H1 (cell line): ENCODE measurements around the gene CST8. TPM values are rescaled to one million over a fixed set of nuclear protein-coding genes. Genes with fewer than 3 reads are reported as not detected.

Experiments
- HDAC2 ChIP-seq, 2 experiments: fragments of 300-600 bp in 1 of 2; sonication (generic) in 1 of 2; IDR thresholded peaks; 2 replicates each; pipeline ENCODE4 v1.6.1; 2011 to 2012; ENCODE audit warnings: low read depth in 2 of 2, low read length in 2 of 2, mild to moderate bottlenecking in 2 of 2, moderate library complexity in 2 of 2, borderline replicate concordance in 1 of 2, inconsistent platforms in 1 of 2
- polyA plus RNA-seq, 7 experiments: library from polyadenylated mRNA; depleted of rRNA in 3 of 7; stranded (reverse) in 5 of 7; unstranded in 2 of 7; fragments of >200 nt in 5 of 7; fragments of 200-250 nt in 2 of 7; gene quantifications; 1 replicate in 5 of 7; 2 replicates in 1 of 7; 4 replicates in 1 of 7; pipeline versions ENCODE4 v1.2.1 to v1.2.3, GENCODE V29; 2011 to 2013; ENCODE audit warnings: missing spikeins in 2 of 7, mixed read lengths in 2 of 7
- total RNA-seq: library from RNA; stranded (reverse); fragmentation: NEBNext Ultra II Directional; extraction: Animal tissue kit (Norgen Biotek cat#: 25700); gene quantifications from 2 replicates; pipeline ENCODE4 v1.2.1, GENCODE V29; 2021

Gene CST8
- total and polyA plus RNA-seq, 2 of the 8 experiments (the other 6 are each of a cell fraction or from before 2014, with no cell fraction given) = not detected

DNA sequence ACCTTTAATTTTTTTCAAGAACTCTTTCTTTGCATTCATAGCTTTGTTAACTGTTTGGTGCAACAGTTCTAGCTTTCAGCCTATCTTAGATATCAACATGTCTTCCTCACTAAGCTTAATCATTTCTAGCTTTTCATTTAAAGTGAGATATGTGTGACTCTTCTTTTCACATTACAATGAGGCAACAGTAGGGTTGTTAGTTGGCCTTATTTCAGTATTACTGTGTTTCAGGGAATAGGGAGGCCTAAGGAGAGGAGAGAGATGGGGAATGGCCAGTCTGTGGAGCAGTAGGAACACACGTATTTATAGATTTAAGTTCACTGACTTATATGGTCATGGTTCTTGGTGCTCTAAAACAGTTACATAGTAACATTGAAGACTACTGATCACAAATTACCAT lies 41.6 kb downstream of the CST8 start (continued):
- no peak for TF ChIP-seq HDAC2 (IDR thresholded peaks at IDR 0.05; ENCODE audit: borderline replicate concordance in 1 of 2, low read depth in 2 of 2, low read length in 2 of 2)
